GM21423 (cell line): ENCODE results near the gene DHRS2.
"Not testable (repeated sequence)": the region's sequence is repeated elsewhere in the genome, so short reads cannot be mapped to it uniquely, and the experiment has no call there.

Source experiments
- ATAC-seq: cut with Tn5 transposase; IDR thresholded peaks from one replicate; pipeline ENCODE4 v1.9.1; 2021; ENCODE audit warnings: mild to moderate bottlenecking, moderate library complexity; ENCODE audit not compliant: unreplicated experiment

The DHRS2 gene

DNA sequence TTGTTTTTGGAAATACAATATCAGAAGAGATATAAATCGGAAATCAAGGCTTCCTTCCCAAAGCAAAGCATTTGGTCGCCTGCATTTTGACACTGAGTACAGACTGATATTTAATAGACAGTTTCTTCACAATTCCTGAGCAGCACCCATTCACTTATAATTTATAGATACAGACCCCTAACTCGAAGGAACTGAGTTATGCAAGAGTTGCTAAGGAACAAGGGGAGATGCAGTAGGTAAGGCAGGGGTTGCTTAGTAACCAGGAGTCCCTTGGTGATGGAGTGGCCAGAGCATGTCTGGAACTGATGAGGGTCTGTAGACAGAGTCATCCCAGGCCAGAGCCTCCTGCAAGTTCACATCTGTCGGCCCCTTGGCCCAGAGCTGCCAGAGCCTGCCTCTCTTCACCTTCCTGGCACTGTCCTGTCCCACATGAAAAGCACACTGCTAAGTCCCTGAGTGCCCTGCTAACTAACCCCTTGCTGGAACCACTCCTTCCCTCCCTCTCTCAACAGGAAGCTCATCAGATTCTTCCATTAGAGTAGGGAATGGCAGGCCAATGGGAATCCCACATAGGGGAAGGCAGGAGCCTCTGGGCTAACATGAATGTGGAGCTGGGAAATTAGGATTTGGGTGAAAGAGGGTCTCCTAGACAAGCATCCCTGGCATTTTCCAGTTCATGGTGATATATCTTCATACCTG is 3.6 kb upstream of the DHRS2 start:
- no peak for ATAC-seq

DNA sequence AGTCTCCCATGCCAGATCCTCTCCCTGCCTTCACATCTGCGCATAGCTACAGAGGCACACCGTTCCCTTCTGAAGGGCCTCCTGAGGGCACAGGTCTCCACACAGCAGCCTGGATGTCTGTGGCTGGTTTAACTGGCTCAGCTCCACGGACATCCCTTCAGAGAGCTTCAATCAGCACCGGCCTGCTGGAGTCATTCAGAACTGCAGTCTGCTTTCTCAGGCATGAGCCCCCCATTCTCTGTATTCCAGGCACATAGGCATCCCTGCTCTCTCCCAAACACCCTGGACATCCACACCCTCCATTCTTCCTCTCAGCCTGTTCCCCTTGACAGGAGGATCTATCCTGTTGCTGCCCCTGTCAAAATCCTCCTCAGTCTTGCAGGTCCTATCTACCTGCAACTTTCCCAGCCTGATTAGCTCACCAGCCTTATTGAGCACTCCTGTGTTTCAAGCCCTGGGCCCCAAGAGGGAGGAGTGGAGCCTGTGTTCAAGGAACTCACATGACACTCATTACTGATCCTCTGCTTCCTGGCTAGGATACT is 2.9 kb upstream of the DHRS2 start:
- ATAC-seq = no peak

GRCh38 chr14:23634698-23635412 is 1.3 kb upstream of the DHRS2 start:
- ATAC-seq = not testable (repeated sequence)

- ATAC-seq = not testable (repeated sequence)
These were observed 1.1 kb downstream of the DHRS2 start for GRCh38 chr14:23637312-23637654.

GRCh38 chr14:23637655-23638413 is 1.7 kb downstream of the DHRS2 start:
- not testable (repeated sequence) for ATAC-seq

GRCh38 chr14:23638414-23639047 is 2.4 kb downstream of the DHRS2 start:
- ATAC-seq = no peak

DNA sequence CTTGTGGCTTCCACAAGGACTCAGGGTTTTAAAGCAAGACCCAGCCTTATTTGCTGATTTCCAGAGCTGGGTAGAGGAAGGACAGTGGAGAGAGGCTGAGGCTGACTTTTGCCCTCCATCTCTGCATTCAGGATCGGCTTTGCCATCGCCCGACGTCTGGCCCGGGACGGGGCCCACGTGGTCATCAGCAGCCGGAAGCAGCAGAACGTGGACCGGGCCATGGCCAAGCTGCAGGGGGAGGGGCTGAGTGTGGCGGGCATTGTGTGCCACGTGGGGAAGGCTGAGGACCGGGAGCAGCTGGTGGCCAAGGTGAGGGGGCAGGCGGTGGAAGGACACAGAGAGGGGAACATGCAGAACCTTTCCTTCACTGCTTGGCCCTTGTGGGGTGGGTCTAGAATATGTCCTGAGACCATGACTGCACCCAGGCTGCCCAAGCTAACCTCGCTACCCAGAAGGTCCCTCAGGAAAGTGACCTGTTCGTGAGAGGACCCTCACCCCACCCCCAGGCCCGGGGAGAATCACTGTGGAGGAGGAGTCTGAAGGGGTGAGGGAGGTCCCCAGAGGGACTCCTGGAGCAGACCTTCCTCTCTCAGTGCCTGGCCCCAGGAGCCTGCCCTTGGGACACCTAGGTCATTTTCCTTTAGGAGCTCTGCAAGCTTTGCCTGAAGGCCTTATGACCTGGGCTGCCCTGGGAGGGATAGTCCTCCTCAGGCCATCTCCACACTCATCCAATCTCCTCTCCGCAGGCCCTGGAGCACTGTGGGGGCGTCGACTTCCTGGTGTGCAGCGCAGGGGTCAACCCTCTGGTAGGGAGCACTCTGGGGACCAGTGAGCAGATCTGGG is 3.1 kb downstream of the DHRS2 start:
- ATAC-seq = no peak

DNA sequence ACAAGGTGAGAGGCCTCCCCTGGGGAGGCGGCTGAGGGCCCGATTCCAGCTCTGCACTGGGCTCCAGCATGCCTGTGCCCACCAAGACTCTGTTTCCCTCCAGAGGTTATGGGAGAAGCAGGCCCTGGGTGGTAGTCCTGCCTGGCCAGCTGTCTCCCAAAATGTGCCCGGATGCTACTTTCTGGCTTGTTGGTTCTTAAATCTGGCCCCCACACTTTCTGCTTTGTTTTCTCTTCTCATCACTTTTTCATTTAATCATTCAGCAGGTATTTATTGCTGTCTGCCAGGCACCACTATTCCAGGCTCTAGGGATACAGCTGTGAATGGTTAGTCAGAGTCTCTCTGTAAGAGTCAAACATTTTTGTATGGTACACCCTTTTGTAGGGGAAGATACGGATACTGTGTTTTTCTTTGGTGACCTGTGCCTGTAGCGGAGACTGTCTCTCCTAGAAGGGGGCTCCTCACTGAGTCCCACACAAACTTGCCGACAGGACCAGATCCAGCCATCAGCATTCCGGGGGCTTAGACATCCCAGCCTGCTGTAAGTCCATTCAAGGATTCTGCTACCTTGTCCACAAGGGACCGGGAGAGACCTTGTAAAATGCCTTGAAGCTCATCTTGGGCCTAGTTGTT is 3.8 kb downstream of the DHRS2 start:
- ATAC-seq = no peak

GRCh38 chr14:23640524-23641141 is 4.5 kb downstream of the DHRS2 start:
- ATAC-seq = no peak

- no peak for ATAC-seq
These were observed 5.2 kb downstream of the DHRS2 start for GRCh38 chr14:23641180-23641914.

DNA sequence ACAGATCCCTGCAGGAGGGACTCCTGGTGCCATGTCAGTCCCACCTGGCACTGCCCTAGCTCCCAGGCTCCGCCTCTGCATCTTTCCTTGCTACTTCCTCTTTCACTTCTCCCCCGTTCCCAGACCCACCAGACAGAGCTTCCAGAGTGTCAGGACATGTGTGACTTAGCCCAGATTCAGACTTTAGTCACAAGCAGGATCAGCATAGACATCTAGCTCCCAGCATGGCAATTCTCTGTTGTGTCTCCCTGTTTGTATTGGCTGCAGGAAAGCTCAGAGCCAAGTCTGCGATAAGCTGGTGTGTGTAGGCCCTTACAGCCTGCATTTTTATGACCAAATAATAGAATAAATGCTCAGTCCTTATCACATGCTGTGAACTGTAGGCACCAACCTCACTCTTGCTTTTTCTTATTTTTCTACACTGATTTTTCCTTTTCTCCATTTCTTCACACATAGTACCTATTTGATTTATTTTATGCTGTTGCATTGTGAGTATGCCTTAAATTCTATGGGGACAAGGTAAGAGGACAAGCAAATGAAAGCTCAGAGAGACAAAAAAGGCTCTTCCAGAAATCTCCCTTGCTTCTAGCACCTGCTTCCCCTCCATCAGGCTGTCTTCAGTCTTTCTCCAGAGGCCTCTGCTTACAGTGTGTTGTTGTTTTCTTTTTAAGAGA is 5.9 kb downstream of the DHRS2 start:
- ATAC-seq = no peak

DNA sequence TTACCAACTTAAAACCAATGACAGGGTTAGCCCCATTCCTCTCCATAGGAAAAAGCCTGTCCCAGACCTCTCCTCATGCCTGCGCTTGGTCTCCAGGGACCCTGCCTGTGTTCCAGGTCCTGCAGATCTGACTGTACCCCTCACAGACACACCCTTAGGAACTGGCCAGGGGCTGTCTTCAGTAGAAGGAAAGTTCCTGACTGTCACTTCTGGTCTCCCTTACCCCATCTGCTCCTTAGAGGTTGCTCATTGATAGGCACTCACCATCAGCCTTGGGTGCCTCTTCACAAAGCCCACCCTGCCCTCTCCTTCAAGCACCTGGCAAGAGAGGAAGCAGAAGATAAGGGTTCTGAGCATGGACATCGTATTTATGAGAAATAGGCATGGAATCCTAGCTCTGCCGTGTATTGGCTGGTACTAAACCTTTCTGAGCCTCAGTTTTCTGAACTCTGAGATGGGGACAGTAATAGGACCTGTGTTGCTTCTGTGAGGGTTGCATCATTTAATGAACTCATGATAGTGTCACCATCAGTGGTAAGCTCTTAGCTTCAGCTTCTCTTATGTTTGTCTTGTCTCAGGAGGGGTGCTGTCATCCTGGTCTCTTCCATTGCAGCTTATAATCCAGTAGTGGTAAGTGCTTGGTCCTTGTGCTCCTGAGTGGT is 7.5 kb downstream of the DHRS2 start:
- ATAC-seq = no peak

- ATAC-seq = no peak
These were observed 8.2 kb downstream of the DHRS2 start for GRCh38 chr14:23644195-23644918.

GRCh38 chr14:23644919-23645336 is 8.8 kb downstream of the DHRS2 start:
- ATAC-seq = no peak

DNA sequence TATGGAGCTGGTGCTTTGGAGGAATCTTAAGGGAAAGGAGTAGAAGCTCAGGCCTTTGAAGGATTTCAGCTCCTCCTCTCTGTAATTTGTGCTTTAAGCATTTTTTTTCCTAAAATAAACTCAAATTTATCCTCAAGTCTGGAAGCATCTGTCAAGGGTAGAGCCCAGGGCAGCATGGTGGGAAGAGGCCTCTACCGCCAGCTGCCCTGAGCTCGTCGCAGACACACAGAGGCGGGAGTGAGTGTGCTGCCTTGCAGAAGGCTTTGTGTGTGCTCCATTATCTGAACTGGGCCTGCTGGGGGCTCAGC is 9.3 kb downstream of the DHRS2 start:
- no peak for ATAC-seq

DNA sequence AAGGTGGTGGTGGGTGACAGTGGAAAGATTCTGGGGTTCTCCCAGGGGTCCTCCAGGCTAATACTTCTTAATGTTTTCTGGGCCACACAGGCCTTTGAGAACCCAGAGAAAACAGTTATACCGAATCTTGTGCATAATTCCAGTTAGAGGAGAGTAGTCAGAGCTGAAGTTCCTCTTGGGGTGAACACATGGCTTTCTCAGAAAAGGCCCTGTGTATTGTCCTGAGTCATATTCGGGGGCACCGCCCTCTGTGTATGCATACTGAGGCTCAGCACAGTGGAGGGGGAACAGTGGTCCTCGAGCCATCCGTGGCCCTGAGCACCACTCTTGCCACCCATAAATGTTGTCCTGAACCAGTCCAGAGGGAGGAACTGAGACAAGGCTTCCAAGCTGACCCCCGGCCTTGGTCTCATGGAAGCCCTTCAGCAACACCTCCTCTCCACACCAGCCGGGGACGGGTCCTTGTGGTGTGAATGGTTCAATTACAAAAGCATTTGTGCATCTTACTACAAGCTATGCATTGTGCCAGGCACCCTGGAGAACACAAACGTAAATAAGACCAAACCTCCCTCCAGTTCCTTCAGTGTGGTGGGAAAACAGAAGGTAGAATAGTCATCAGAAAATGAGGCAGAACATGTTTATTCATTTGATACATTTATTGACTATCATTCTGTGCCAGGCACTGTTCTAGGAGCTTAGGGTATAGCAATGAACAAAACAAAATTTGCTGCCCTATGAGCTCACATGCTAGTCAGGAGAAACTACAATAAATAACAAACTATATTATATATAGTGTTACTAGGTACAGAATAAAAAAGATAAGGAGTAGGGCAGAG is 9.9 kb downstream of the DHRS2 start:
- no peak for ATAC-seq
